ENCODE measurements around the gene TAOK3. TPM values are rescaled to one million over a fixed set of nuclear protein-coding genes. Genes with fewer than 3 reads are reported as not detected.

Gene TAOK3
- total RNA-seq, 1 donor from 2014 or later: 28.6 TPM

- no peak for DNase-seq (ENCODE audit: extremely low spot score, unreplicated experiment)
- Mint-ChIP-seq H3K27me3 (ENCODE audit: unreplicated experiment) (no peaks in the 10 kb centered on the region), H3K4me1 (ENCODE audit: unreplicated experiment) (no peaks in the 10 kb centered on the region), H3K9me3 (ENCODE audit: unreplicated experiment) (no peaks in the 10 kb centered on the region), H3K36me3 (ENCODE audit: unreplicated experiment) (peaks cover 54% of the 10 kb centered on the region), H3K27ac (ENCODE audit: unreplicated experiment) (no peak overlapping the region), H3K4me3 (ENCODE audit: unreplicated experiment) (no peak overlapping the region)
- TF ChIP-seq, protein P1, sequence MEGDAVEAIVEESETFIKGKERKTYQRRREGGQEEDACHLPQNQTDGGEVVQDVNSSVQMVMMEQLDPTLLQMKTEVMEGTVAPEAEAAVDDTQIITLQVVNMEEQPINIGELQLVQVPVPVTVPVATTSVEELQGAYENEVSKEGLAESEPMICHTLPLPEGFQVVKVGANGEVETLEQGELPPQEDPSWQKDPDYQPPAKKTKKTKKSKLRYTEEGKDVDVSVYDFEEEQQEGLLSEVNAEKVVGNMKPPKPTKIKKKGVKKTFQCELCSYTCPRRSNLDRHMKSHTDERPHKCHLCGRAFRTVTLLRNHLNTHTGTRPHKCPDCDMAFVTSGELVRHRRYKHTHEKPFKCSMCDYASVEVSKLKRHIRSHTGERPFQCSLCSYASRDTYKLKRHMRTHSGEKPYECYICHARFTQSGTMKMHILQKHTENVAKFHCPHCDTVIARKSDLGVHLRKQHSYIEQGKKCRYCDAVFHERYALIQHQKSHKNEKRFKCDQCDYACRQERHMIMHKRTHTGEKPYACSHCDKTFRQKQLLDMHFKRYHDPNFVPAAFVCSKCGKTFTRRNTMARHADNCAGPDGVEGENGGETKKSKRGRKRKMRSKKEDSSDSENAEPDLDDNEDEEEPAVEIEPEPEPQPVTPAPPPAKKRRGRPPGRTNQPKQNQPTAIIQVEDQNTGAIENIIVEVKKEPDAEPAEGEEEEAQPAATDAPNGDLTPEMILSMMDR (IDR thresholded peaks at IDR 0.05): no peak
Measured at GRCh38 chr12:118391836-118392235, 19.1 kb upstream of the TAOK3 start.

GRCh38 chr12:118391424-118391823 lies 18.7 kb upstream of the TAOK3 start:
- H3K27ac Mint-ChIP-seq (ENCODE audit: unreplicated experiment): no peak overlapping the region
- no peaks in the 10 kb centered on the region for H3K27me3 Mint-ChIP-seq (ENCODE audit: unreplicated experiment)
- H3K4me1 Mint-ChIP-seq (ENCODE audit: unreplicated experiment): no peaks in the 10 kb centered on the region
- H3K9me3 Mint-ChIP-seq (ENCODE audit: unreplicated experiment): no peaks in the 10 kb centered on the region
- TF ChIP-seq, protein P1 (IDR thresholded peaks at IDR 0.05): no peak
- no peak for DNase-seq (ENCODE audit: extremely low spot score, unreplicated experiment)
- H3K4me3 Mint-ChIP-seq (ENCODE audit: unreplicated experiment): no peak overlapping the region
- H3K36me3 Mint-ChIP-seq (ENCODE audit: unreplicated experiment): peaks cover 56% of the 10 kb centered on the region

DNA sequence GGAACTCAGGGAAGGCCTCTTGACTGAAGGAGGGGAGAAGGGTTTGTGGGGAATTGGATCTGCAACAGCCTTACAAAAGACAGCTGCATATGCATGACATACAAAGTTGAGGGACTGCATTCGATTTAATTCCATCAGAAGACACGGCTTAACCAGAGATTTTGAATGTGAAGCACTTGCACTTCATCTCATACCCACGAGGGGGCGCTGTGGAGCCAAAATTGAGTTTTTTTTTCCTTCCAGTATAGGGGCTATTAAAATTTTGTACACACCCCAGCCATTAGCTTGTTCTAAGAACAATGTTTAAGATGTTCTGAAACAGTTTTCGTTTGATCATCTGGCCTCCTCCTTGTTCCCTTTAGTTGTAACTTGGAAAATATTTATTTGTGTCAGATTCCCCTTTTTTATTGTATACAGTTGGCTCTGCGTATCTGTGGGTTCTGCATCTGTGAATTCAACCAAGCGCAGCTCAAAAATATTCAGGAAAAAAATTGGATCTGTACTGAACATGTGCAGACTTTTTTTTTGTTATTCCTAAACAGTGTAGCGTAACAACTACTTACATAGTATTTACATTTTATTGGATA lies 5.3 kb upstream of the TAOK3 start:
- DNase-seq (ENCODE audit: extremely low spot score, unreplicated experiment): peak; percentile 92
- H3K36me3 Mint-ChIP-seq (ENCODE audit: unreplicated experiment): peaks cover 12% of the 10 kb centered on the region
- H3K4me3 Mint-ChIP-seq (ENCODE audit: unreplicated experiment): peak overlapping the region; percentile 92
- peak overlapping the region; percentile 84 for H3K27ac Mint-ChIP-seq (ENCODE audit: unreplicated experiment)
- no peaks in the 10 kb centered on the region for H3K9me3 Mint-ChIP-seq (ENCODE audit: unreplicated experiment)
- H3K4me1 Mint-ChIP-seq (ENCODE audit: unreplicated experiment): peaks cover 28% of the 10 kb centered on the region
- TF ChIP-seq, protein P1 (IDR thresholded peaks at IDR 0.05): peak; percentile 93
- H3K27me3 Mint-ChIP-seq (ENCODE audit: unreplicated experiment): no peaks in the 10 kb centered on the region

DNA sequence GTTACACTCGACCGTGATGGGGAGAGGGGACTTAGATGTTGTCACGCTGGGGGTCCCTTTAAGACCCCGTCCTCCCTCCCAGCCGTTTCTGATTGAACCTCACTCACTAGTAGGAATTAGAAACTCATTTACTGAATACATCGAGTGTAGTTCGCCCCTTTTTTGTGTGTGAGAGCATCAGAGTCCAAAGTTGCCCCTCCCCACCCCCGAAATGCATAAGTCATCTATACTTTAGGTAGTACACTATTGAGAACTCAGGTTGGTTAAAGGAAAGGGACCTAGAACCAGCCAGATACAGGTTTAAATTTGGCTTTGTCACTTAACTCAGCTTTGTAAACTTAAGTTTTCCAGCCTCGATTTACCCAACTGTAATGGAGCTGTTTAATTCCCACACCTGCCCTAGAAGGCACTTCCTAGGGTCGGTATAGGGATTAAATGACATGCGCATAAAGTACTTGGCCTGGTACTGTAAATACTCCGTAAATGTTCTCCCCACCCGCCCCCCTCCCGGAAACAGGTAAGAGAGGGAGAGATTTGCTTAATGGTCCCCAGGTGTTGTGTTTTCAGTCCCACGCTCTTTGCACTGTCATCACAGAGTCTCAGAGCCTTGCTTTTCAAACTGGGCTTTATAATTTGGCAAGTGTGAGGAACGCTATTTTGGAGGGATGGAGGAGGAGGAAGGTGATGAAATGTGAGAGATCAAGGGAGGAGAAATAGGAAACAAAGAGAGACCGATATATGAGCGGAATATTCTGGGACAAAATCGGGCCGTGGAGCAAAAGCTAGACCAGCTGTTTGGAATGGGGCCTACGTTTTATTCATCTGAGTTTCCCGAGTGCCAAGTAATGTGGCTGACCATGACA lies 4.5 kb upstream of the TAOK3 start:
- peaks cover 9% of the 10 kb centered on the region for H3K36me3 Mint-ChIP-seq (ENCODE audit: unreplicated experiment)
- H3K4me3 Mint-ChIP-seq (ENCODE audit: unreplicated experiment): peak overlapping the region; percentile 92
- H3K27ac Mint-ChIP-seq (ENCODE audit: unreplicated experiment): peak overlapping the region; percentile 84
- H3K9me3 Mint-ChIP-seq (ENCODE audit: unreplicated experiment): no peaks in the 10 kb centered on the region
- H3K4me1 Mint-ChIP-seq (ENCODE audit: unreplicated experiment): peaks cover 28% of the 10 kb centered on the region
- DNase-seq (ENCODE audit: extremely low spot score, unreplicated experiment): no peak
- TF ChIP-seq, protein P1 (IDR thresholded peaks at IDR 0.05): no peak
- no peaks in the 10 kb centered on the region for H3K27me3 Mint-ChIP-seq (ENCODE audit: unreplicated experiment)
